Gastroesophageal sphincter (tissue), 4 donors: ENCODE results near the gene RAB4A. TPM values are rescaled to one million over a fixed set of nuclear protein-coding genes. Genes with fewer than 3 reads are reported as not detected.

Source experiments
- ATAC-seq: fragments of 150-250 bp; one replicate; pipeline ENCODE4 v1.9.1; 2016; ENCODE audit warnings: mild to moderate bottlenecking, moderate library complexity
- H3K27ac ChIP-seq, 4 donors: fragments of 200-600 bp; sonication (generic) in 3 of 4; 1 replicate in 3 of 4; 2 replicates in 1 of 4; pipeline ENCODE4 v1.5.1; 2016 to 2019
- H3K27me3 ChIP-seq: fragments of 200-600 bp; sonication (generic); one replicate; pipeline ENCODE4 v1.5.1; 2019
- H3K36me3 ChIP-seq, 2 donors: fragments of 200-600 bp; sonication (generic); one replicate each; pipeline ENCODE4 v1.5.1; 2019; ENCODE audit warnings: control low read depth in 1 of 2
- H3K4me1 ChIP-seq, 3 donors: fragments of 200-600 bp; sonication (generic); 1 replicate in 2 of 3; 2 replicates in 1 of 3; pipeline ENCODE4 v1.5.1; 2016 to 2019; ENCODE audit warnings: control low read depth in 2 of 3
- H3K4me3 ChIP-seq, 2 donors: fragments of 200-600 bp; sonication (generic); one replicate each; pipeline ENCODE4 v1.5.1; 2019; ENCODE audit warnings: mild to moderate bottlenecking in 1 of 2, moderate library complexity in 1 of 2
- H3K9me3 ChIP-seq, 3 donors: fragments of 200-600 bp; sonication (generic); one replicate each; pipeline ENCODE4 v1.5.1; 2017 to 2019; ENCODE audit warnings: control low read depth in 2 of 3
- CTCF ChIP-seq, 4 experiments: fragments of 200-600 bp in 2 of 4; fragments of 450-650 bp in 2 of 4; sonication (generic) in 1 of 4; IDR thresholded peaks; one replicate each; pipeline ENCODE4 v1.5.1; 2017 to 2019; ENCODE audit warnings: antibody characterized with exemption in 4 of 4, mild to moderate bottlenecking in 2 of 4, moderate library complexity in 2 of 4
- EP300 ChIP-seq: sonication (generic); formaldehyde crosslinking; IDR thresholded peaks from one replicate; pipeline ENCODE4 v1.6.1; 2017; ENCODE audit warnings: antibody characterized with exemption, mild to moderate bottlenecking
- POLR2A ChIP-seq, 2 donors: fragments of 450-650 bp; IDR thresholded peaks; one replicate each; pipeline ENCODE4 v1.6.1; 2017; ENCODE audit warnings: antibody characterized with exemption in 2 of 2, mild to moderate bottlenecking in 2 of 2, moderate library complexity in 1 of 2
- POLR2AphosphoS5 ChIP-seq: sonication (generic); formaldehyde crosslinking; IDR thresholded peaks from one replicate; pipeline ENCODE4 v1.6.1; 2017; ENCODE audit warnings: antibody characterized with exemption
- WGBS, 2 donors: methylation state at CpG; one replicate each; pipeline ENCODE4 v1.1.5; 2018; ENCODE audit warnings: low coverage in 1 of 2; 5-methylcytosine and 5-hydroxymethylcytosine counted together
- total RNA-seq, 4 donors: library from RNA; depleted of rRNA; stranded (reverse); fragments of >200 nt; gene quantifications; one replicate each; pipeline ENCODE4 v1.1.0, GENCODE V29; 2016

The RAB4A gene
- total RNA-seq, 4 donors from 2014 or later, result 69.3 to 136 (median 116) TPM

GRCh38 chr1:229339520-229339919 lies 68.6 kb downstream of the RAB4A start:
- Histone ChIP-seq H3K27ac (no peak overlapping the region), H3K36me3 (peaks cover 0 to 8% of the 10 kb centered on the region in 2 donors), H3K4me1 (peaks cover 0 to 32% (median 3%) of the 10 kb centered on the region in 3 donors), H3K9me3 (no peaks in the 10 kb centered on the region), H3K4me3 (no peak overlapping the region), H3K27me3 (no peaks in the 10 kb centered on the region)
- TF ChIP-seq POLR2A (IDR thresholded peaks at IDR 0.05), result no peak
- no peak for TF ChIP-seq EP300
- no peak for TF ChIP-seq CTCF (IDR thresholded peaks at IDR 0.05)
- TF ChIP-seq POLR2AphosphoS5, result no peak
- no peak for ATAC-seq
- 96 to 100% methylated on average over 1 to 3 of the region's 3 CpGs for WGBS, 2 donors

GRCh38 chr1:229340496-229340895 lies 69.6 kb downstream of the RAB4A start:
- Histone ChIP-seq H3K4me1 (peaks cover 0 to 32% (median 3%) of the 10 kb centered on the region in 3 donors), H3K9me3 (no peaks in the 10 kb centered on the region), H3K36me3 (peaks cover 0 to 3% of the 10 kb centered on the region in 2 donors), H3K4me3 (no peak overlapping the region), H3K27me3 (peaks cover 5% of the 10 kb centered on the region), H3K27ac (no peak overlapping the region)
- no peak for TF ChIP-seq POLR2AphosphoS5
- TF ChIP-seq CTCF (IDR thresholded peaks at IDR 0.05), result no peak
- no peak for TF ChIP-seq EP300
- TF ChIP-seq POLR2A (IDR thresholded peaks at IDR 0.05), result no peak
- ATAC-seq, result no peak
- 86 to 90% methylated on average over 4 of the region's 6 CpGs for WGBS, 2 donors

- TF ChIP-seq POLR2AphosphoS5 (no peak), EP300 (no peak), CTCF (IDR thresholded peaks at IDR 0.05) (no peak), POLR2A (IDR thresholded peaks at IDR 0.05) (no peak)
- WGBS, 2 donors, result 0 to 7% methylated on average over 3 to 14 of the region's 103 CpGs
- Histone ChIP-seq H3K27me3 (peaks cover 19% of the 10 kb centered on the region), H3K4me1 (peaks cover 0 to 32% (median 3%) of the 10 kb centered on the region in 3 donors), H3K4me3 (peak overlapping the region; percentile 47 to 98), H3K36me3 (no peaks in the 10 kb centered on the region), H3K27ac (peak overlapping the region; percentile 55 to 96 (median 94)), H3K9me3 (no peaks in the 10 kb centered on the region)
- ATAC-seq, result peak; percentile 92
Measured at GRCh38 chr1:229341774-229342655, 71.1 kb downstream of the RAB4A start.

GRCh38 chr1:229342656-229343569 lies 72.0 kb downstream of the RAB4A start, which contains the start of gene CCSAP:
Gene CCSAP, minus strand, starts transcription at chr1:229343047. Its CDS starts 582 bp downstream, at chr1:229342465.
- no peaks in the 10 kb centered on the region for H3K36me3 ChIP-seq
- WGBS, 2 donors, result 0 to 1% methylated on average over 6 to 13 of the region's 83 CpGs

More at GRCh38 chr1:229342656-229343569, 72.0 kb downstream of the RAB4A start, which contains the start of gene CCSAP:
- peak; percentile 74 for ATAC-seq
- H3K9me3 ChIP-seq, result no peaks in the 10 kb centered on the region
- H3K27ac ChIP-seq, result peak within 1 kb of the TSS; percentile 55 to 96 (median 94)
- H3K4me1 ChIP-seq, result peaks cover 0 to 32% (median 3%) of the 10 kb centered on the region in 3 donors
- H3K27me3 ChIP-seq, result peaks cover 28% of the 10 kb centered on the region
- peak in 1 of 4 experiments; percentile 41 for TF ChIP-seq CTCF (IDR thresholded peaks at IDR 0.05)
- no peak for TF ChIP-seq EP300
- TF ChIP-seq POLR2A (IDR thresholded peaks at IDR 0.05), result peak; percentile 34 to 59
- peak; percentile 47 for TF ChIP-seq POLR2AphosphoS5
- H3K4me3 ChIP-seq, result peak within 1 kb of the TSS; percentile 47 to 98
